Stimulated activated CD8-positive, alpha-beta memory T cell treated with anti-CD3 and anti-CD28 coated beads, Interleukin-2, amount 100 ng/mL, for 48 hours (primary cell): ENCODE results near the gene MITF.

Source experiments
- DNase-seq, 2 donors: peaks; one replicate each; pipeline ENCODE4 v3.0.0-alpha.2; 2020; ENCODE audit warnings: low read depth in 2 of 2

MITF gene

DNA sequence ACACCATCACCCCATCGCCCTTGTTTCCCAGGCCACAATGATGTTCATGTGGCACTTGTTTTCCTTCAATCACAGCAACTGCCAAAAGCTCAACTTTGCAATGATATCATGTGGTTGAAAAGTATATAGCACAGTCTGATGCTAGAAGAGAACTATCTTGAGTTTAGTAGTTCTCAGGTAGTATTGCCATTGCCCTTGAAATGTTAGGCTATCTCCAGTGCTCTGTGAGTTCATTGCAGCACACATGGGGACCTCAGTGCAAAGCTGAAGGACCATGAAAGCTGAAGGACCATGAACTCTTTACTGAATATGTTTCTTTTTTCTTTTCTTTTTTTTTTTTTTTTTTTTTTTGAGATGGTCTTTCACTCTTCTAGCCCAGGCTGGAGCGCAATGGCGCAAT lies 224.4 kb downstream of the MITF start:
- DNase-seq = no peak

DNA sequence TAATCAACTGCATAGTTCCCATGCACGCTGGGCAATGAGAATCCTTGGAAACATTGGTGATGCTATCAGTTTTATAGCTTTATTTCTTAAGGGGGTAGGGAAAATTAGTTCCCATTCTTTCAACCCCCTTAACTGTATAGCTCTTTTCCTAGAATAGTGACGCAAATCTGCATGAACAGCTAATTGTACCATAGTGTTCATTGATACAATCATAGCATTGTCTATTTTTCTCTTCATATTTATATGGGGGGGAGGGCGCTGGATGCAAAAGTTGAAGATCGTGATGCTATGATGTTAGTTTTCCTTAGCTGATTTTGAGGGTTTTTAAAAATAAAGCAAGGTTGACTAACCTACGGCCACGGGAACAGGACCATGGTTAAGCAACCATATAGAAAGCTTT lies 227.9 kb downstream of the MITF start:
- no peak for DNase-seq

DNA sequence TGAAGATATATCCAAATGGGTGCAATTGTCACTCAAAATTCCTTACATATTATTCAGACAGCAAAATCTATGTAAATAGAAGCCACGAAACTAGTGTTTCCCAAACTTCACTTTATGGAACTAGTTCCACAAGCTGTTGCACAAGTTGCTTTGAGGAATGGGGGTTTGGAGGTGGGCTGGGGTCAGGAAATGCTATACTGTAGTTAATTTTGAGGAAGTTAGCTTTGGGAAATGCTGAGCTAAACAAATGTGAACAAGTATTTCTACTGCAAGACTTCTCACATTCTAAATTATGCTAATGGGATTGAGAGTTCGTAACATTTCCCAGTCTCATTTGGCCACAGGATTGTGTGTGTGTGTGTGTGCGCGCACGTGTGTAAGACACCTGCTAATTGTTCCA lies 231.6 kb downstream of the MITF start:
- no peak for DNase-seq

DNA sequence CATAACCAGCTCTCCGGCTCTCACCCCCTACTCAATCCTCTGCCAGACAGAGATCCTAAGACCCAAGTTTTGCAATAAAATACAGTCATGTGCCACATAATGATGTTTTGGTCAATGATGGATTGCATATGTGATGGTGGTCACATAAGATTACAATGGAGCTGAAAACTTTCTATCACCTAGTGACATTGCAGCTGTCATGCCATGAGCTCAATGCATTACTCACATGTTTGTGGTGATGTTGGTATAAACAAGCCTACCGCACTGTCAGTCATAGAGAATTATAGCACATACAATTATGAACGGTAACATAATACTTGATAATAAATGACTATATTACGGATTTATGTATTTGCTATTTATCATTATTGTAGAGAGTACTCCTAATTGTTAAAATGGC lies 233.4 kb downstream of the MITF start:
- DNase-seq = no peak

DNA sequence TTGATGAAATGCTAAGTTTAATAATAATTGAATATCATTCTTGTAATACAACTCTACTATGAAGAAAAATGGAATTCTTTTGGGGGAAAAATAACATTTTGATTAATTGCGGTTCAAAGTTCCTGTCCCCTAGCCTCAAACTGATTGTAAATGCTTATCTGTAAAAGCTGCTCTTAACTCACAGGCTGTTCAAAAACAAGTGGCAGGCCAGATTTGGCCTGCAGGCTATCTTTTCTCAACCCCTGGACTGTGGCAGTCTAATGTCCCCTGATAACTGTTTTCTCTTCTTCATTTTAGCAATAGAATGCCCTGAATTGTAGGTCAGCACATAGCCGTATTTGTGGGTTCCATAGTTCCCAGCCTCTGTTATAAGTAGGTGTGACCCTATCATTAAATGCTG lies 236.8 kb downstream of the MITF start:
- DNase-seq = no peak

DNA sequence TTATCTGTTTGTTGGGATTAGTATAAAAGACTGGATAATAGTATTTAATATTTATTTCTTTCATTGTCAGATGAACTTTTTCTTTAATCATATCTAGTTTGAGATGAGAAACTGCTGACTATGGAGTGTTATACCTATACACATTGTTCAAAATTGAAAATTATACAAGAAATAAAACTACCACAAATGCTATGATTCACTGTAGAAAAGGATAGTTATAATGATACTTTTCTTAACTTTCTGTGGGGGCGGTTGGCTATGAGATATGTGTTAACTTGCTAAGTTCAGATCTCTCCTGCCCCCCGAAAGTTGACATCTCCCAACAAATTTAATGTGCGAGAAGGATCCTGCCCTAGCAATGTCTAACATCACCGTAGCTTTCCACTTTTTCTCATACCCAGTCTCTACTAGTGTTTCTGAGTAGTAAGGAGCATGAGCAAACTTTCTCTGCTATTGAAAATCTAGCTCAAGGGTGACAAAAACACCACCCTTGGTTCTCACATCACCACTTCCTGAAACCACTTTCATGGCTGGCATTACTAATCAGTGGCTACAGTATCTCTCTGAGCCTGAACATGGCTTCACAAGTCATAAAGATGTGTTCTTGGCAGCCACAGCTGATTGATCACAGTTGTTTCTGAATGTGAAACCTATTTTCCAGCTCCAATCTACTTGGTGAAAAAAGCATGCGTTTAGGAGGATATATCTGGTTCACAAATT lies 244.4 kb downstream of the MITF start:
- no peak for DNase-seq

DNA sequence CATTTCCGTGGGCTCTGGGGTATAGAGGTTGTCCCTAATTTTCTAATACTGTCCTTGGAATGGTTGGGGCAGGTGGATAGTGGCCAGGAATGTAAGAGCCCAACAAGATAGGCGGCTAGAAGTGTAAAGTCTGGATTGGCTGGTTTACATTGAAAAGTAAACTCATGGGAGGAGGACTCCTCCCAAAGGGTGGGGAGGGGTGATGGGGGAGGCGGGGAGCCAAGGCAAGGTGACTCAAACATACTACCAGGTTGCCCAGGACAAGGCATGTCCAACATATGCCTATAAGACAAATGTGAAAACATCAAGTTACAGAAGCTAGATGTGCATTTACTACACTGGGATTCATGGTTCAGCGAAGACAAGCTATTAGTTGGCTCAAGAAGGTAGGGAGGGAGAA lies 246.0 kb downstream of the MITF start:
- DNase-seq = no peak

DNA sequence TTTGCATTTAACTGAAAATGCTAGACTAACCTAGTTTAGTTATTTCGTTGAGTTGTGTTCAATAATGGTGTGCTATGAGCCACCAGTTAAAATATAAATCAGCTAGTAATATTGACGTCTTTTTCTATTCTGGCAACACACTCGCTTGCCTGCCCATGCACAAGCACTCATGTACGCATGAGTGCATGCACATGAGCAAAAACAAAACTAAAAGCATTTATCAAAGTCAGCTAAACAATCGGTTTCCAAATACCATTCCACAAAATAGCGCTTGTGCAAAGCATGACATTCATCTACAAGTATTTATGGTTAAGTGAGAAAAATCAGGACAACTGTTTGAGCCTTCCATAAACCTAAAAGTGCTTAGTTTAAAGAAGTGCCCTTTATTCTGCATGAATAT lies 247.2 kb downstream of the MITF start:
- no peak for DNase-seq

DNA sequence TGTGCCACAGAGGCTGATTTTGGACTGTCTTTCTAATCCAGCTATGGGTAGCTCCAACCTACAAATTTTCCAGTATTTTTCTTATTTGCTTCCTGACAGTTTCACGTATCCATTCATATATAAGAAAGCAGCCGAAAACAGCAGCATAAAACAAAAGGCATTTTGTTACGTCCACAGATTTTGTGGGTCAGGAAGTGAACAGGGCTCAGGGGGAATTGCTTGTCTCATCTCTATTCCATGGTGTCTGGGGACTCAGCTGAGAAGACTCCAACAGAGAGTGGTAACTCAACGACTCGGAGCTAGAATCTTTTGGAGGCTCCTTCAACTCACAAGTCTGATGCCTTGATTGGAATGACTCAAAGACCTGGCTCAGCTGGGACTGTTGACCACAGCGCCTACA lies 248.6 kb downstream of the MITF start:
- DNase-seq = no peak

DNA sequence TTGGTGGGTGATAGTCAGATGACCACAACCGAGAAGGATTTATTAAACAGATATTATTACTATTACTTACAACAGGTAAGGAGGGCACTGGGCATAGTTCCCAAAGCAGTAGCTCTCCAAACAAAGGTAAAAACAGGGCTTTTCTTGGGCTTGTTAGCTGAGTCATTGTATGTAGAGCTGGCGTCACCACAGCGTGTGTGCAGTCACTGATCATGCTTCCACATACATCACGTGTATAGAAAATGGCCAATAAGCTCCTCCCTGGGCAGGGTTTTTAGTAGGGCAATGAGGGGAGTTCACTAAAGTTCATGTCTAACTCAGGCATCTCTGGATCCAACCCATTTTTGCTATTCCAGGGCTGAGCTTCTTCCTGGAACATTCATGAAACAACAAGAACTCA lies 254.5 kb downstream of the MITF start:
- DNase-seq = no peak

DNA sequence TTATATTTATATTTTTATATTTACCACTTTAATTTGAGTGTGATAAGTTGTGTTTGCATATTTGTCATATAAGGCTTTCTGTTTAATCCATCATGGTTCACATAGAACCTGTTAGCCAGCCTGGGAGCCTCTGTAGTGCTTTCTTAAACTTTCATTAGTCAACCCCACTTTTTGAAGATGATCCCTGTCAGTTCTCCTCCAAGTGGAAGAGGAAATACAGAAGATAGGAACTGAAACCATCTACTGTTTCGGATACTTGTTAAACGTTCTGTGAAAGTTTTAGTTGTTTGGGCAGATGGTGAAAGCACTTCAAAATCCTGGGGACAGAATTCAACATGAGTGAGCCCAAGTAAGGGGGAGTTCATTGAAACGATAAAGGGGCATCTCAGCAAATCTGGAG lies 255.7 kb downstream of the MITF start:
- DNase-seq = no peak

DNA sequence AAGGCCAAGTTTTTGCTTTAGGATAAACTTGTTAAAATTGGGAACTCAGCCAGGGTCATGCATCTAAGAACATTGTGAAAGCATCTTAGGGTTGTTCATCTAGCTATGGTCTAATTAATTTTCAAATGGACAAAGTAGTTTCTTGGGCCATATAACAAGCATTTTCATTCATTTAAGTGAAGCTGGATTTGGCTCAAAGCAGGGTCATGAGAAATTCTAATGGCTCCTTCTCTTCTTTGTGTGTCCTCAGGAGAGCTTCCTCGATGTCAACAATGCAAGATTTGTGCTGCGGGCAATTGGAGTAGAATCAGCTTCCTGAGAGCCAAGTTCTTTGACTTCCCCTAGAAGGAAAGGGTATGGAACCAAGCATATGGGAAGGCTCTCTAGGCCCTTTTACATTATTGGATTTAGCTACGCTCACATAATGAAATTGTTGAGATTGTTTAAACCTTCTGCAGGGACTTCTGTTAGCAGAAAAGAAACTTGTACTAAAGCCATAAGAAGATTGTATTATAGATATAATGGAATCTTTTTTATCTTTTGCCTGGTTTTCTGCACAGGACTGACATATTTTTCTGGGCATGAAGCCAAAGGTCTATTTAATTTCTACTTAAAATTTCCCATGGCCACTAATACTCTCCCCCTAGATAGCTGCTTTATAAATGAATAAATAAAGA lies 258.5 kb downstream of the MITF start:
- DNase-seq = no peak

DNA sequence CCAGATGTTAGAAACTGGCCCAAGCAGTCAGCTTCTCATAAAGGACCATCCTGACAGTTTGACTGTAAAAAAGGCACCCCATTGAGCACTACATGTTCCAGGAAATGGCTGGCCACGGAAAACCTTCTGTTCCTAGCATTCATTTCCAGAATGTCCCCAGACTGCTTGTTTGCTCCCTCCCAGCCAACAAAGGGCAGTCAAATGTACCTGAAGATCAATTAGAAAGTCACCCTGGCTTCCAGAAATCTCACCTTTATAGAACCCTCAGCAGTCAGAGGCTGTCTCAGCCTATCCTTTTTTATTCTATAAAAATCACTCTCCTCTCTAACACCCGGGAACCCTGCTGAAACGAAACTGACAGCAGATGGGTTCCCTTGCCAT lies 259.5 kb downstream of the MITF start:
- DNase-seq = no peak

DNA sequence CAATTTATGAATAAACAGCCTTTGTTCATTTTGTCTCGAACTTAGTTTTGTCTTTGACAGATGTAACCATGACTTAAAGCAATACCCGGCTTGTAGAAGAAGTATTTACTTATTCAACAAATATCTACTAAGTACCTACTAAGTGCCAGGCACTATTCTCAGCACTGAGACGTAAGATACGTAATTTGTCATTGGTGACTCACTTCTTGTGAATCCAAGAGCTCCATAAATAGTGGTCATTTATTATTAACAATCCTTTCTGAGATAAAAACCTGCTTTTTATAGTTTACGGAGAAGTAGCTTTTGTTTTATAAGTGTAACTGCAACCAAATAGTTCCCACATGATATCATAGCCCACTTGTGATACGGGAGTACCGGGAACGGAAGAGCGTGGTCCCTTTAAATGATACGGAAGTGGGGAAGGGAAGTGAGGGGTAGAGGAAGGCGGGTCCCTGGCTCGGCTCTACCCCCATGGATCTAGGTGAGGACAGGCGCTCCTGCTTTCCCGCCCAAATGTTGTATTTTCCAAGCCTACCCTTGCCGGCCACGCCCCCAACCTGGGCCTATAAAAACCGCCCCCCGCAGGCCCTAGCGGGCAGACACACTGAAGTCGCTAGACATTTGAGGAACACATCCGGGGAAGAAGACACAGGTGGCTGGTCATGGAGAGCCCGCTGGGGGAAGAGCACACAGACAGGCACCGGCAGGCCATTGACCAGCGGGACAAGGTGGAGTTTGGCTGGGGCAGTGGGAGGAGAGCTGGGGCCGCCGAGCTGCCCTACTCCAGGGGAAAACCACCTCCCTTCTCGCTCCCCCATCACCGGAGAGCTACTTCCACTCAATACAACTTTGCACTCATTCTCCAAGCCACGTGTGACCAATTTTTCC lies 260.1 kb downstream of the MITF start, which contains the start of gene SAMMSON:
Gene SAMMSON, plus strand, starts transcription at position 594 of the 888 bp plus-strand sequence.
- DNase-seq = no peak

DNA sequence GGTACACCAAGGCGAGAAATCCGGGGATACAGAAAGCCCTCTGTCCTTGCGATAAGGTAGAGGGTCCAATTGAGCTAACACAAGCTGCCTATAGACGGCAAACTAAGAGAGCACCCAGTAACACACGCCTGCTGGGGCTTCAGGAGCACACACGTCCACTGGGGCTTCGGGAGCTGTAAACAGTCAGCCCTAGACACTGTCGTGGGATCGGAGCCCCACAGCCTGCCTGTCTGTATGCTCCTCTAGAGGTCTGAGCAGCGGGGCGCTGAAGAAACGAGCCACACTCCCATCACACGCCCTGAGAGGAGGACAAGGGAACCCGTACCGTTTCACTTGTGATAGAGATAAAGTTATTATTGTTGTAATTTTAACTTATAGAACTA lies 260.8 kb downstream of the MITF start:
- no peak for DNase-seq

DNA sequence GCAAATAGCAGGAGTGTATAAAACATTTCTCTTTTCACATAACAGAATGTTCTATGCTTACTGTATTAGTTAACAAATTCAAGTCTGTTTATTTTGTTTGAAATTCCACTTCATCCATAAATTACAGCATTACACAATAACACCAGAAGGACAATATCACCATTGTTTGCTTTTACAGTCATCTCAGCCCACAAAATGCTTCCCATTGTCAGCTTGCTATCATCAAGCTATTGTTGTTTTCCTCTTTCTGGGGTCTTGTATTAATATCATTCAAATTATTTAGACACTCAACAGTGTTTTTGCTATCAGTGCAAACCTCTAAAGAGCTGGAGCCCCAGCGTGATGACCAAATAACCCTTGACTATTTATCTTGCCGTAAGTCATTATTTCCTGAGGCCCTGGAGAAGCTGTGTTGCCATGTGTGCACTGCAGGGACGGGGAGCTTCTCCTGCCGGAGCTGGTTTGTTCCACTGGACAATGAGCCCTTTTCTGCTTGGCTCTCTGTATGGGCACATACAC lies 261.4 kb downstream of the MITF start:
- DNase-seq = no peak

DNA sequence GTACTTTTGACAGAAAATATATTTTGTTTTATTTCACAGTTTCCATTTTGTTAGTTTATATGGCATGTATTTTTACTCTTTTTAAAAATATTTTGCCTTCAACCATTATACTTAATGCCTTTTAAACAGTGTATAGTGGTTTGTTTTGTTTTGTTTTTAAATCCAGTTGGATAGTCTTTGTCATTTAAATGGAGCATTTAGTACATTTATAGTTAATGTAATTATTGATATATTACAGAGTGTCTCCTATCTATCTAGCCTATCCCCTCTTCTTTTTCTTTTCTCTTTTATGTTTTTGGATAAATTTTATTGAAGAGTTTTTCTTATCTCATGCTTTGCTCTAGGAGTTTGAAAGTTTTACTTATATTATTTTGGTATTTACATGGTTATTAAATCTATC lies 263.9 kb downstream of the MITF start:
- no peak for DNase-seq

DNA sequence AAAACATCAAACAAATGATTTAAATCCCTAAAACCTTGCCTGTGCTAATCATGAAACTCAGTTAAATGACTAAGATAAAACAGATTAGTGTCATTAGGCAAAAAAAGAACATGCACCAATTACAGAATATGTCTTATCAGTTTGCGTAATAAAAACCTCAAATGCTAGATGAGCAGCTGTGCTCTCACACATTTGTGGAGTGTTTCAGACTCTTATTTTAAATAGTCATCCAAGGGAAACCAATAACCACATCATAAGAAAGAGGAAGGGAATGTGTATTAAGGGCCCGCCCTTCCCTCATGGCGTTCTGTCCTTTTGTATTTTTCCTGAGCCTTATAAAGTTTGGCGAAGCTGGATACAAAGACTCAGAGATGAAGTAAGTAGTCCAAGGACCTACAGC lies 266.8 kb downstream of the MITF start:
- DNase-seq = no peak

DNA sequence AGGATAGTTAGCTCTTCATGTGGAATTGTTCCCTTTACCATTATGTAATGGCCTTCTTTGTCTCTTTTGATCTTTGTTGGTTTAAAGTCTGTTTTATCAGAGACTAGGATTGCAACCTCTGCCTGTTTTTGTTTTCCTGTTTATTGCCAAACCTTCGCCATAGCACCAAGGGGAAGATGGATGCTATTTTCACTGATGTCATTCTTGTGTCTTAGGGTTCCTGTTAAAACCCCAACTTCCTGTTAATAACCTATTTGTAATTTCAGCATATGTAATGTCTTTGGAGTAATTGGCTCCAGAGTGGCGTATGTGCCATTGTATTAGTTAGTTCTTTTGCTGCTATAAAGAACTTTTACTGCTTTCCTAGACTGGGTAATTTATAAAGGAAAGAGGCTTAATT lies 271.1 kb downstream of the MITF start:
- no peak for DNase-seq

DNA sequence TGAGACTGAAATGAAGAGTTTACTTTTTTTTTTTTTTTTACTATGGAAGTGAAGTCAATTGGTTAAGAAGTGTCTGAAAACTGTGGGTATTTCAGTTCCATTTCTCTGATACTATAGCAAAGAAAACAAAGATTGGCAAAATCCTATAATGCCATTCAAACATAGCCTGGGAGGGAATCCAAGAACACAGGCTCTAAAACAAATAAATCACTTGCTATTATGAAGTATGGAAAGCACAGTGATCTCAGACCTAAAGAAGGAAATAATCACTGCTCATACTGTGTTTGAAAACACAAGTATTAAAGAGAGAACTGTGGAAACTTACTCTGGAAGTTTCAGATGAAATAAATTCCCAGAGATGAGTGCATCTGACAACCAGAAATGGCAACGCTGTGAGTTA lies 272.3 kb downstream of the MITF start:
- no peak for DNase-seq
